NCI-H146 treated with DMSO at 0.1 percent for 48 hours (cell line): Measurements from ENCODE around the gene COL19A1.
"Not testable (repeated sequence)": the region's sequence is repeated elsewhere in the genome, so short reads cannot be mapped to it uniquely, and the experiment has no call there.

Experiments used
- DNase-seq: peaks from one replicate; lab custom pipeline; 2025; ENCODE audit not compliant: unreplicated experiment; lab: John Stamatoyannopoulos, UW

Gene COL19A1

GRCh38 chr6:69866770-69867638, 648 bp downstream of the COL19A1 start:
- DNase-seq = no peak

GRCh38 chr6:69867639-69867976, 1.3 kb downstream of the COL19A1 start:
- no peak for DNase-seq

- DNase-seq = no peak
Observed at GRCh38 chr6:69868252-69868804, 2.0 kb downstream of the COL19A1 start.

GRCh38 chr6:69868961-69869360, 2.6 kb downstream of the COL19A1 start:
- DNase-seq = no peak

GRCh38 chr6:69871107-69871506, 4.8 kb downstream of the COL19A1 start:
- DNase-seq = no peak

- no peak for DNase-seq
Observed at GRCh38 chr6:69873291-69873690, 6.9 kb downstream of the COL19A1 start.

- no peak for DNase-seq
Observed at GRCh38 chr6:69875715-69876114, 9.4 kb downstream of the COL19A1 start.

- no peak for DNase-seq
Observed at GRCh38 chr6:69878795-69879194, 12.4 kb downstream of the COL19A1 start.

GRCh38 chr6:69880601-69881000, 14.2 kb downstream of the COL19A1 start:
- DNase-seq = no peak

- DNase-seq = no peak
Observed at GRCh38 chr6:69881322-69882151, 15.2 kb downstream of the COL19A1 start.

- DNase-seq = no peak
Observed at GRCh38 chr6:69883551-69883950, 17.2 kb downstream of the COL19A1 start.

GRCh38 chr6:69884231-69884630, 17.9 kb downstream of the COL19A1 start:
- no peak for DNase-seq

- no peak for DNase-seq
Observed at GRCh38 chr6:69887026-69887425, 20.7 kb downstream of the COL19A1 start.

GRCh38 chr6:69887714-69888345, 21.5 kb downstream of the COL19A1 start:
- DNase-seq = no peak

- DNase-seq = no peak
Observed at GRCh38 chr6:69888482-69889233, 22.3 kb downstream of the COL19A1 start.

- DNase-seq = not testable (repeated sequence)
Observed at GRCh38 chr6:69889234-69889974, 23.0 kb downstream of the COL19A1 start.

GRCh38 chr6:69892561-69892960, 26.2 kb downstream of the COL19A1 start:
- DNase-seq = not testable (repeated sequence)

GRCh38 chr6:69893266-69893665, 26.9 kb downstream of the COL19A1 start:
- DNase-seq = not testable (repeated sequence)

- DNase-seq = no peak
Observed at GRCh38 chr6:69894578-69895347, 28.4 kb downstream of the COL19A1 start.
